ENCODE measurements around the gene ERICH3.

ERICH3 gene

GRCh38 chr1:74637296-74637695, 36.3 kb downstream of the ERICH3 start:
- Mint-ChIP-seq H3K4me1 (no peaks in the 10 kb centered on the region), H3K9me3 (no peaks in the 10 kb centered on the region), H3K27me3 (peaks cover 8% of the 10 kb centered on the region), H3K27ac (no peak overlapping the region), H3K4me3 (no peak overlapping the region)
- DNase-seq (no peak), ATAC-seq (no peak)

DNA sequence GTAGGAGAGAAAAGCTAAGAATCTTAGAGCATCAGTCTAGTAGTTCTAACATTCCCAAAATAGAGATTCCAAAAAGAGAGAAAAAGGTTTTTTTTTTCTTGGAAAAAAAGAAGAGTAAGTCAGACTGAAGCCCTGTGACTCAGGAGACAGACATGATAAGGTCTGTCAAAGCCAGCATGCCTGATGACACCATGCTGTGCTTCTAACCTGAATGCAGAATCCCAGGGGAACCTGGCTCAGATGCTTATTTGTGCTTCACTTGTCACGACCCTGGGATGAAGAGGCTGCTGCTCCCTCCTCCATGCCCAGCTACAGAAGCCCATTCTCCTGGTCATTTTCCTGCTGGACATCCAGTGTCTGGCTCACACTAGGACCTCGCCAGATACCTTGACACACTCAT, 44.3 kb downstream of the ERICH3 start:
- Mint-ChIP-seq H3K4me3 (no peak overlapping the region), H3K27me3 (no peaks in the 10 kb centered on the region), H3K27ac (no peak overlapping the region), H3K9me3 (no peaks in the 10 kb centered on the region), H3K4me1 (no peaks in the 10 kb centered on the region)
- DNase-seq (no peak), ATAC-seq (no peak)

DNA sequence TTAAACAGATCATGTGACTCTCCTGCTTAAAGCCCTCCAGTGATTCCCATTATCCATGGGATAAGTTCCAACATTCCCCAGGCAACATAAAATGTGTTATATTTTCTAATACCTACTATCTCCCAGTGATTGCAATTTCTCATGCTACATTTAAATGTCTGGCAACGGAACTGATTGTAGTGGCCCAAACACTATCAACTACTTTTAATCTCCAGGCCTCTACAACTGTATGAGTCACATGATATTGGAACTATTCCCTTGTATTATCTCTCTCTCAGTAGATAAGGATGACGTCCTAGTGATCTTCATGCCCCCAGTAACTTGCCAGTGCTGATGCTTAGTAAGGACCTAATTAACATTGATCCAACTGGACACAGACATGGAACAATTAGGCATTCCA, 49.9 kb downstream of the ERICH3 start:
- Mint-ChIP-seq H3K27ac (no peak overlapping the region), H3K9me3 (no peaks in the 10 kb centered on the region), H3K4me1 (no peaks in the 10 kb centered on the region), H3K4me3 (no peak overlapping the region), H3K27me3 (no peaks in the 10 kb centered on the region)
- ATAC-seq (no peak), DNase-seq (no peak)

DNA sequence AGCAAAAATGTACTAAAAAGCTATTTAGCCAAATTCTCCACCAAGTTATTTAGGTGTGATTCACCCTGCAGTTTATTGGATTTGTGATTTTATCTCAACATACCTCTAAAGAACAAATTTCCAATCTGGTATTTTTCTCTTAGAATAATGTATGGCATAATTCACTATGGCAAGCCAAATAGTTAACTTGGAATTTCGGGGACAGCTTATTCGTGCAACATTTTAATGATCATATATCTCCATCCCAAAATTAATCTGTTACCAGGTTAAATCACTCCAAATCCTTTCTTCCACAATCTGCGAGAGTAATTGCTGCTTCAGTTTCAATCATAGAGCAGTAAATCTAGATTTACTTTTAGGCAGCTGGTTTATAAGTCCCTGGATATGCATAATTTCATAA, 53.4 kb downstream of the ERICH3 start:
- ATAC-seq, result no peak
- Mint-ChIP-seq H3K4me3 (no peak overlapping the region), H3K27me3 (no peaks in the 10 kb centered on the region), H3K27ac (no peak overlapping the region), H3K9me3 (no peaks in the 10 kb centered on the region), H3K4me1 (no peaks in the 10 kb centered on the region)
- no peak for DNase-seq

- Mint-ChIP-seq H3K27me3 (no peaks in the 10 kb centered on the region), H3K9me3 (no peaks in the 10 kb centered on the region), H3K4me3 (no peak overlapping the region), H3K4me1 (no peaks in the 10 kb centered on the region), H3K27ac (no peak overlapping the region)
- ATAC-seq (no peak), DNase-seq (no peak)
These were observed 54.6 kb downstream of the ERICH3 start for GRCh38 chr1:74618974-74619373.

GRCh38 chr1:74613894-74614293, 59.7 kb downstream of the ERICH3 start:
- ATAC-seq (no peak), DNase-seq (no peak)
- H3K4me3 Mint-ChIP-seq, result no peak overlapping the region
- H3K27me3 Mint-ChIP-seq, result no peaks in the 10 kb centered on the region
- H3K4me1 Mint-ChIP-seq, result no peaks in the 10 kb centered on the region
- no peaks in the 10 kb centered on the region for H3K9me3 Mint-ChIP-seq
- no peak overlapping the region for H3K27ac Mint-ChIP-seq

DNA sequence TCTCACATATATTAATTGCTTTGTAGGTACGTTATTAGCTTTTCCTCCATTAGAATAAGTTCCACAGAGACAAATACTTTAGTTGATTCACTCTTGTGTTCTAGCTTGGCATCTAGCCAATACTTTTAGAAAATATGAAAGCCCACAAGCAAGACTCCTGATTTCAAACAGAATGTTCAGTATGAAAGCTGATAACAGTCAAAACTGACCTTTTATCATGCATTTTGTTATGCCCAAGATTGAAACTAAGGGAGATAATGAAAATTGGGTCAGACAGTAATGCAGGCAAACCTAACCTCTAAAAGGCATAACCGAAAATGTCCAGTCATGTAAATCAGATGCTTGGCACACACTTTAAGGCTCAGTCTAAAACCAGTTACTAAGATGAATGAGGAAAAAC, 61.7 kb downstream of the ERICH3 start:
- DNase-seq (no peak), ATAC-seq (no peak)
- H3K27me3 Mint-ChIP-seq, result no peaks in the 10 kb centered on the region
- no peaks in the 10 kb centered on the region for H3K9me3 Mint-ChIP-seq
- H3K4me3 Mint-ChIP-seq, result no peak overlapping the region
- no peaks in the 10 kb centered on the region for H3K4me1 Mint-ChIP-seq
- H3K27ac Mint-ChIP-seq, result no peak overlapping the region

DNA sequence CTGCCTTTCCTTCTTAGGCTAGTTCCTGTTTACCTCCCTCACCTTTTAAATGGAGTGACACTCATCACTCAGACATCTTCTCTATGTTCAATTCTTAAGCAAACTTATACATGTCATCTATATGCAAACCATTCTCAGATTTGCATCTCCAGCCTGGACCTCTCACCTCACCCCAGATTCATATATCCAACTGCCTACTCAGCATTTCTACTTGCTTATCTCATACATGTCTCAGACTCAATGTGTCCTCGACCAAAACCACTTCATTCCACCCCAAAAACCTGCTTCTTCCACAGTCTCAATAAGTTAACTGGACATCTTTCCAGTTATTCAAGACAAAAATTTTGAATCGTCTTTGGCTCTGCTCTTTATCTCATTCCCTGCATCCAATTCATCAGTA, 62.6 kb downstream of the ERICH3 start:
- Mint-ChIP-seq H3K4me3 (no peak overlapping the region), H3K27me3 (no peaks in the 10 kb centered on the region), H3K9me3 (no peaks in the 10 kb centered on the region), H3K27ac (no peak overlapping the region), H3K4me1 (no peaks in the 10 kb centered on the region)
- DNase-seq (no peak), ATAC-seq (no peak)

DNA sequence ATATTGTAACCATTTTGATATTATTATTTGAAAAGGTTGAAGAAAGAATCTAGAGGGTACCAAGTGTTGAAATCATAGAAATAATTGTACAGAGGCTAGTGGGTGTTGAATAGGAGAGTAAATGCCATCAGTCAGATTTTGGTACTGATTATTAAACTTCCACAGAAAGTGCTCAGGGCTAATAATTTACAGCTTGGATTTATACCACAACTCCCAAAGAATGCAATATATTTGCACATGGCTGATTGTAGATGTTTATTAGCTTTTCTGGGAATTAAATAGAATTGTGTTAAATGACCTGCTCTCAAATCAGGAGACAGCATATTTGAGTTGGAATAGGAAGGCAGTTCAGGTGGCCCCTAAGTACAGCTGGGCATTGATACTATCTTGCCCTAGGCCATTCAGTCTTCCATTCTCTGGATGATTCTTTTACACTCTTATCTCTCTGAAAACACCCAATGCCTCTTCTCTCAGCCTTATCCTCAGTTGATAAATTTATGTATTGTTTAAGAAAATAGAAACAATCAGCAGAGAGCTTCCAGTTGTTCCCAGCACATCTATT, 63.7 kb downstream of the ERICH3 start:
- Mint-ChIP-seq H3K4me3 (no peak overlapping the region), H3K27me3 (no peaks in the 10 kb centered on the region), H3K9me3 (no peaks in the 10 kb centered on the region), H3K27ac (no peak overlapping the region), H3K4me1 (no peaks in the 10 kb centered on the region)
- ATAC-seq (no peak), DNase-seq (no peak)

- ATAC-seq, result no peak
These were observed 76.9 kb downstream of the ERICH3 start for GRCh38 chr1:74596717-74597116.

GRCh38 chr1:74593887-74594866, 79.4 kb downstream of the ERICH3 start:
- Mint-ChIP-seq H3K27me3 (peaks cover 8% of the 10 kb centered on the region), H3K4me3 (no peak overlapping the region), H3K4me1 (no peaks in the 10 kb centered on the region), H3K9me3 (no peaks in the 10 kb centered on the region), H3K27ac (no peak overlapping the region)
- no peak for DNase-seq
- no peak for ATAC-seq

More at GRCh38 chr1:74596717-74597116, 76.9 kb downstream of the ERICH3 start:
- Mint-ChIP-seq H3K27me3 (peaks cover 19% of the 10 kb centered on the region), H3K4me3 (no peak overlapping the region), H3K27ac (no peak overlapping the region), H3K4me1 (no peaks in the 10 kb centered on the region), H3K9me3 (no peaks in the 10 kb centered on the region)
- no peak for DNase-seq

GRCh38 chr1:74592580-74593355, 80.8 kb downstream of the ERICH3 start:
- ATAC-seq, result no peak
- no peak overlapping the region for H3K27ac Mint-ChIP-seq
- H3K4me3 Mint-ChIP-seq, result no peak overlapping the region
- no peaks in the 10 kb centered on the region for H3K4me1 Mint-ChIP-seq
- DNase-seq, result no peak
- peaks cover 3% of the 10 kb centered on the region for H3K27me3 Mint-ChIP-seq
- no peaks in the 10 kb centered on the region for H3K9me3 Mint-ChIP-seq

DNA sequence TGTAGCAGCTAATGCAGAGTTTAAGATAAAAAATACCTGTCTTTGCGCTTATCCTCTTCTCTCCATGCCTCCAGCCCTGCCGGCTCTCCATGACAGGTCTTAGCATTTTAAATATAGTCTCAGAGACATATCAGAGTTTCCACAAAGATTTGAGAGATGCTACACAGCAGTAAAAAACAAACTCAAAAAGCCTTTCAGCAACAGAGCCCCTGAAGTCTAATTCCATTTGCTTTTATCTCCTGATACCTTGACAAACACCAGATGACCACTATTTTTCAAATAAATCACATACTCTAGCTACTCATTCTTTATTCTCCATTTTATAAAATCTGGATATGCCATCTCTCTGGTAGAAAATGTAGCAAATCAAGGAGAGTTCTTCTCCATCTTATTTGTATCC, 81.6 kb downstream of the ERICH3 start:
- H3K27me3 Mint-ChIP-seq, result no peaks in the 10 kb centered on the region
- H3K4me1 Mint-ChIP-seq, result no peaks in the 10 kb centered on the region
- ATAC-seq, result no peak
- H3K4me3 Mint-ChIP-seq, result no peak overlapping the region
- H3K27ac Mint-ChIP-seq, result no peak overlapping the region
- DNase-seq, result no peak
- H3K9me3 Mint-ChIP-seq, result no peaks in the 10 kb centered on the region

DNA sequence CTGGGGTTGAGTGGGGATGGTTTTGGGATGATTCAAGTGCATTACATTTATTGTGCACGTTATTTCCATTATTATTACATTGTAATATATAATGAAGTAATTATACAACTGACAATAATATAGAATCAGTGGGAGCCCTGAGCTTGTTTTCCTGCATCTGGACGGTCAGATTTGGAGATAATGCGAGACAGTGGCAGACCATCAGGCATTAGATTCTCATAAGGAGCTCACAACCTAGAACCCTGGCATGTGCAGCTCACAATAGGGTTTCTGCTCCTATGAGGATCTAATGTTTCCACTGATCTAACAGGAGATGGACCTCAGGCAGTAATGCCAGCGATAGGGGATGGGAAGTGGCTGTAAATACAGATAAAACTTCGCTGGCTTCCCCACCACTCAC, 83.3 kb downstream of the ERICH3 start:
- no peaks in the 10 kb centered on the region for H3K4me1 Mint-ChIP-seq
- ATAC-seq (no peak), DNase-seq (no peak)
- no peak overlapping the region for H3K27ac Mint-ChIP-seq
- H3K4me3 Mint-ChIP-seq, result no peak overlapping the region
- H3K27me3 Mint-ChIP-seq, result no peaks in the 10 kb centered on the region
- H3K9me3 Mint-ChIP-seq, result no peaks in the 10 kb centered on the region

DNA sequence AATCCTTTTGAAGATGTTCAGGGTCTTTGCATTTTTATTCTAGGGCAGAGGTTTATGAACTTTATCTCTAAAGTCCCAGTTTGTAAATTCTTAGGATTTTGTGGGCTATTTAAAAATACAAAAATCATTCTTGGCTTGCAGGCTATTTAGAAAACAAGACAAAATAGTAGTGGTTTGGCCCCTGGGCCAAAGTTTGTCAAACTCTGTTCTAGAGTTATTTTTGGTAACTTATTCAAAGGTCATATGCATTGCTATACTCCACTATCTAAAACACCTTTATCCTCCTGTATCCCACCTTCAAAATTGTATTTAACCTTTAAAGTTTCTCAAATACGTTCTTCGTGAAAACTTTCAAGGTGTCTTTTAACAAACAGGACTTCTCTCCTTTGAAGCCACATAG, 85.7 kb downstream of the ERICH3 start:
- Mint-ChIP-seq H3K9me3 (no peaks in the 10 kb centered on the region), H3K27me3 (peaks cover 14% of the 10 kb centered on the region), H3K27ac (no peak overlapping the region), H3K4me1 (no peaks in the 10 kb centered on the region), H3K4me3 (no peak overlapping the region)
- ATAC-seq (no peak), DNase-seq (no peak)
